HT1080 (cell line): ENCODE data around the gene BTBD17. TPM values are rescaled to one million over a fixed set of nuclear protein-coding genes. Genes with fewer than 3 reads are reported as not detected.

Experiments used
- DNase-seq: peaks from one replicate; pipeline ENCODE4 v3.0.0-alpha.2; 2015; ENCODE audit warnings: low read depth
- total RNA-seq: library from RNA; depleted of rRNA; stranded (reverse); fragments of >200 nt; shearing (Covaris generic); gene quantifications from 2 replicates; pipeline ENCODE4 v1.2.3, GENCODE V29; 2014

BTBD17 gene
- total RNA-seq, 1 experiment from 2014 or later: not detected

- DNase-seq: no peak
These were observed 1.8 kb downstream of the BTBD17 start for GRCh38 chr17:74359916-74360315.

GRCh38 chr17:74358697-74359096 is 3.0 kb downstream of the BTBD17 start:
- DNase-seq: no peak

- no peak for DNase-seq
These were observed 4.2 kb downstream of the BTBD17 start for GRCh38 chr17:74357466-74357809.

GRCh38 chr17:74356646-74357465 is 4.8 kb downstream of the BTBD17 start:
- no peak for DNase-seq

GRCh38 chr17:74355065-74355464 is 6.6 kb downstream of the BTBD17 start:
- no peak for DNase-seq

GRCh38 chr17:74354561-74354960 is 7.1 kb downstream of the BTBD17 start:
- no peak for DNase-seq

- DNase-seq: peak; percentile 10
These were observed 7.5 kb downstream of the BTBD17 start for GRCh38 chr17:74354123-74354522.

GRCh38 chr17:74353446-74354060 is 8.1 kb downstream of the BTBD17 start:
- no peak for DNase-seq

GRCh38 chr17:74351552-74352210 is 10.0 kb downstream of the BTBD17 start:
- no peak for DNase-seq

GRCh38 chr17:74350486-74350885 is 11.2 kb downstream of the BTBD17 start:
- DNase-seq: no peak

GRCh38 chr17:74349120-74349519 is 12.5 kb downstream of the BTBD17 start:
- no peak for DNase-seq

GRCh38 chr17:74347646-74348045 is 14.0 kb downstream of the BTBD17 start:
- no peak for DNase-seq

- peak; percentile 34 for DNase-seq
These were observed 16.0 kb downstream of the BTBD17 start for GRCh38 chr17:74345433-74346241.

- no peak for DNase-seq
These were observed 17.0 kb downstream of the BTBD17 start for GRCh38 chr17:74344658-74345057.

GRCh38 chr17:74343526-74344284 is 18.0 kb downstream of the BTBD17 start:
- DNase-seq: no peak

- no peak for DNase-seq
These were observed 18.5 kb downstream of the BTBD17 start for GRCh38 chr17:74343121-74343520.

GRCh38 chr17:74342224-74342623 is 19.4 kb downstream of the BTBD17 start:
- DNase-seq: no peak

- DNase-seq: no peak
These were observed 21.1 kb downstream of the BTBD17 start for GRCh38 chr17:74340470-74341023.

GRCh38 chr17:74339537-74340195 is 22.0 kb downstream of the BTBD17 start:
- DNase-seq: no peak
